HG03571 (cell line): ENCODE measurements around the gene DDX25.

Experiments used
- ATAC-seq: cut with Tn5 transposase; IDR thresholded peaks from one replicate; pipeline ENCODE4 v1.9.1; 2021; ENCODE audit not compliant: unreplicated experiment

DDX25 gene

DNA sequence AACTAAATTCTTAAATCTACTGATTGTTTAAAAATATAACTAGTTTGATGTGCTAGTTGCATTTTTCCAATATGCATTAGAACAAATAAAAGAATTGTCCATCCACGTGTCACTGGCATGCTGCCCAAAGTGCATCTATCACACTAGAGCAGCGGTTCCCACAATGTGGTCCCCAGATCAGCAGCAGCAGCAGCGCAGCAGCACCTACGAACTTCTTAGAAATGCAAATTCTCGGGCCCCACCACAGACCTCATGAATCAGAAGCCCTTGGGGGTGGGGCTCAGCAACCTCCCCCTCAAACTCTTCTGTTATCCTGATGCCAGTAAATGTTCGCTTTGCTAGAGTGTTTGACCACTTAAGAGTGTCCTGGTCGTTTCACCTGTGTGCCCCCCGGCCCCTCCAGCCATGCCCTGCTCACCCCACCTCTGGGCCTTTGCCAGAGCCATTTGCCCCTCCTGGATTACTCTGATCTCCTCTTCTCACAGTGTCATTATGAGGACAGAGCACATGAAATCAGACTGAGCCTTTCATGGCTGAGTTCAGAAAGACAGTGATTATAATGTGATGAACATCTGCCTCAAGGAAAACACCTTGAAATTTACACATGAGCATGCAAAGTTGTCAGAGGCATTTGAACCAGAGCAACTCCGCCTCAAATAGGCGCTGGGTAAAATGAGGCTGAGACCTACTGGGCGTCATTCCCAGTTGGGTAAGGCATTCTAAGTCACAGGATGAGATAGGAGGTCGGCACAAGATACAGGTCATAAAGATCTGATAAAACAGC lies 28.9 kb downstream of the DDX25 start:
- no peak for ATAC-seq

GRCh38 chr11:125934473-125934872 lies 30.2 kb downstream of the DDX25 start:
- ATAC-seq, result no peak

DNA sequence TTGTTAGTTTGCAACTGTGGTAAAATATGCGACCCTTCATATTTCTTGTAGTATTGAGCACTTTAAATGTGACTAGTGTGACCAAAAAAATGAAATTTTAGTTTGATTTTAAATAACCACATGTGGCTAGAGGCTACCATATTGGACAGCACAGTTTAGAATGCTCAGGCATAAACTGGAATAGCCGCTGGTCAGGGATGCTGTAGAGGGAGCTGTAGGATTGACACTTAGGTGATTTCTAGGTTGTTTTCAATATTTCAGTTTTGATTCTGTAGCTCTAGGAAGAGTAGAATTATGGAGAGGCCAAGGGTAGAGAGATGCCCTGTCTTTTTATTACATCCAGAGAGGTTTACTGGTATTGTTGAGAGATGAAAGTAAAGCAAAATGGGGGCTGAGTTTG lies 30.7 kb downstream of the DDX25 start:
- no peak for ATAC-seq

DNA sequence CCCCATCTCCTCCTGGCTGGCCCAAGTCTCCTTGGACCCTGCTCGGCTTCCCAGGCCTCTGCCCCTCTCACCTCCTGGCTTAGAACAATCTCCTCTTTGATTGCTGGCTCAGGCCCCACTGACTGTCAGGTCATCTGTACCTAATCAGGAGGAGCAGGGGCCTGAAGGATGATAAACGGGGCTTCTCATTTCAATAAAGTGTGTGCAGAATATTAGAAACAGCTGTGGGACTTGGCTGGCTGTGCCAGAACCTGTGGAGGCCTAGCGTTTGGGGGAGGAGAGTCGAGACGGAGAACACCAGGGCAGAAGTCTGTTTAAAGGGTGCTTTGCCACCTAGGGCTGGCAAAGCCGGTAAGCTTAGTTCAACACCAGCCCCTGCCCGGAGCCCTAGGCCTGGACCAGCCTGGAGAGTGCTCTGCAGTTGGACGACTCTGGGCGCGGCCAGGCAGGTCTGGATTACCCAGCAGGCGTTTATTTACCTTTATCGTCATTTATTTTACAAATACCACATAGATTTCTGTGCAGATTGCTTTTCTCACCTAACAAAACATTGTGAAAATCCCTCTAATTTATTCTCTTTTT lies 31.4 kb downstream of the DDX25 start:
- no peak for ATAC-seq

DNA sequence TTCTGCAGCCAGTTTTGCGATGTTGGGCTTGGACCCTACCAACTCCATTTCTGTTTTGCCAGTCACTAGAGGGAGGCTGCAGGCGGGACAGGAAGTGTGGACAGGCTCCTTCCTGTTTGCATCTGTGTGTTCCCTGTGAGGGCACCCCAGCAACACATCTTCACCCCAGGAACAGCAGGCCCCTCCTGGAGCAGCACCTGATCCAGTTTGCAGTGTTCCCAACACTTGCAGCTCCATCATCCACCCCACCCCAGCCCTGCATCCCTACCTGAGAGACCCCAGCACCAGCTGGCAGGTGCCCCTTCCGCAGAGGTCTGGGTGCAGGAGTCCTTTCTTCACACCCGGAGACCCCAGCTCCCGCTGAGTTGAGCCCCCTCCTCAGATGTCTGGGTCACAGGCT lies 34.1 kb downstream of the DDX25 start:
- ATAC-seq, result no peak

GRCh38 chr11:125939081-125939521 lies 34.8 kb downstream of the DDX25 start:
- no peak for ATAC-seq

DNA sequence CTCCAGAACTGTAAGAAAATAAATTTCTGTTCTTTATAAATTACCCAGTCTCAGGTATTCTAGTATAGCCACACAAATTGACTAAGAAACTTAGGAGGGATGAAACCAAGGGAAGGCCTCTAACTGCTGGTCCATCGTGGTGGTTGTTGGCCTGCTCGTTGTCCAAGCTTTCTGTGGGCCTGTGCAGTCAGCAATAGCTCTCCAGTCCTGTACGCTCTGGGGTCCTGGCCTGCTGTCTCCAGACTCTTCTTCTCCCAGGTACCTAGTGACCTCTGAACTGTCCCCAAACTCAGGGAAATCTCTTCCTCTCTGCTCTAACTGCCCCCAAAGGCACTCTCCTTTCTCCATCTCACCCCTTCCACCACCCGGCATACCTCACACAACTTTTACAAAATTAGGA lies 35.8 kb downstream of the DDX25 start:
- ATAC-seq, result no peak

DNA sequence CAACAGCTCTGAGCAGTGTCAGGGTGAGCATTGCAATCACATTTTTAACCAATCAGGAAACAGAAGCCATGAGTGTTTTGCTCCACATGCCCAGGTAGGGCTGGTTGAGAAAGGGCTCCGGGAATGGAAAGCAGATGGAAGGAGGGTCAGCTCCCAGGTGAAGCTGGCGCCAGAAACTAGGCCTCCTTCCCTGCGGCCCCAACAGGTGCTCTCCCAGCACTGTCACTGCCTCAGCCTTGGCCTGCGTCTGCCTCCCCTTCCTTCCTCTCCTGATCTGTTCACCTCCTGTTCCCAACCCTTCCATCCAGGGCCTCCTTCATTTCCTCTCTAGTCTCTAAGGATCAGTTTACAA lies 36.9 kb downstream of the DDX25 start:
- no peak for ATAC-seq

DNA sequence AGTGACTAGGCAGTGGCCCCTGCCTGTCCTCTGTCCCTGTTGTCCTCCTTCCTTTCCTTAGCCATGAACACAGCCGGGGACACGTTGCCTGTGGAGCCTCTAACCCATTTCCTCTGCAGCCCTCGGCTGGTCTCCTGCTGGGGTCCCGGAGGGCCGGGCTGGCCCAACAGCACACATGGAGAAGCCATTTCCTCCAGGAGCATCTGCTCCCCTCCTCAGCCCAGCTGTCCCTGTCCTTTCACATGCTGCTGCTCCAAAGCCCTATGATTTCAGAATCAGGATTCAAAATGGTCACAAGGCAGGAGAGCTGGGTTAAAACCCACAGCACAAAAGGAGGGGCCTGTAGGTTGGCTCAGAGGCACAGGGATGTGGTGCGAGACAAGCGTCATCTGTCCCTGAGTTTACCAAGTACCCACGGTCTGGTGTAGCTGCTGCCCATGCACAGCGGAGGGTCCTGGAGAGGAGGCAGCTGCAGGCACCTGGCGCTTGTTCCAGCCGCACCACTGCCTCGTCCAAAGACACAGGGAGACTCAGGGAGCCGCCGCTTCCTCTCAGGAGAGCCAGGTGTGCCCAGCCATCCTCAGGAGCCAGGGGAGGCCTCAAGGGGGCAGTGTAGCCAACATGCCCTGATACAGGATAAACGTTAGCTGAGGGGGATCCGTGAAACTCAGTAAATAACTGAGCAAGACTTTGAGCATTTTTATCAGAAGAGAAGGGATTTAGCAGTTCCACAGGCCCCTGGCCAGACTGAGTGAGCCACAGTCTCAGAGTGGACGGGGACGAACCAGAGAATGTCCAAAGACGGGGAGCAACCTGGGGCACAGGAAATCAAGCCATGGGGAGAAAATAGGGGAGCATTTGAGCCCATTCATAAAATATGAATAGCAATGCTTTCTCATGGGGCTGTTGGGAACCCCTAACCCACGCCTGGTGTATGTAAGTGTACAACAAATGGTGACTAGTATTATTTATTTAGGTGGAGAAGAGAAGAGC lies 37.6 kb downstream of the DDX25 start:
- no peak for ATAC-seq

GRCh38 chr11:125942771-125943428 lies 38.6 kb downstream of the DDX25 start:
- ATAC-seq, result no peak

DNA sequence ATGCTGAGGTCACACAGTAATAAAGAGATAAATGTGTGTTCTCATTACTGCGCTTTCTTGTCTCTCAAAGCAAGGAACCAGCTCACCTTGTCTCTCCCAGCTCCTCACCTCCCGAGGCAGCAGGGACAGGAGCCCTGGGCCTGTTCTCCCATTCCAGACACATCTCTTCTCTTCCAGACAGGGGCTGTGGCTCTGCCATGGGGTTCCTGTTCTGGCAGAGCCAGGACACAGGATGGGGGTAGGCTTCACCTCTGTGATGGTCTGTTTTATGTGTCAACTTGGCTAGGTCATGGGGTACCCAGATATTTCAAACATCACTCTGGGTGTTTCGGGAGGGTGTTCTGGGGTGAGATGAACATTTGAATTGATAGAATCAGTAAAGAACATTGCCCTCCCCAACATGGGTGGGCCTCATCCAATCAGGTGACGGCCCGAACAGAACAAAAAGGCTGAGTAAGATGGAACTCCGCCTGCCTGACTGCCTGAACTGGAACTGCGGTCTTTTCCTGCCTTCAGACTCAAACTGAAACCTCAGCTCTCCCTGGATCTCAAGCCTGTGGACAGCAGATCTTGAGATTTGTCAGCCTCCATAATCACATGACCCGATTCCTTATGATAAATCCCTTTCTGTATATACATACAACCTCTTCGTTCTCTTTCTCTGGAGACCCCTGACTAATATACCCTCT lies 39.5 kb downstream of the DDX25 start:
- no peak for ATAC-seq

DNA sequence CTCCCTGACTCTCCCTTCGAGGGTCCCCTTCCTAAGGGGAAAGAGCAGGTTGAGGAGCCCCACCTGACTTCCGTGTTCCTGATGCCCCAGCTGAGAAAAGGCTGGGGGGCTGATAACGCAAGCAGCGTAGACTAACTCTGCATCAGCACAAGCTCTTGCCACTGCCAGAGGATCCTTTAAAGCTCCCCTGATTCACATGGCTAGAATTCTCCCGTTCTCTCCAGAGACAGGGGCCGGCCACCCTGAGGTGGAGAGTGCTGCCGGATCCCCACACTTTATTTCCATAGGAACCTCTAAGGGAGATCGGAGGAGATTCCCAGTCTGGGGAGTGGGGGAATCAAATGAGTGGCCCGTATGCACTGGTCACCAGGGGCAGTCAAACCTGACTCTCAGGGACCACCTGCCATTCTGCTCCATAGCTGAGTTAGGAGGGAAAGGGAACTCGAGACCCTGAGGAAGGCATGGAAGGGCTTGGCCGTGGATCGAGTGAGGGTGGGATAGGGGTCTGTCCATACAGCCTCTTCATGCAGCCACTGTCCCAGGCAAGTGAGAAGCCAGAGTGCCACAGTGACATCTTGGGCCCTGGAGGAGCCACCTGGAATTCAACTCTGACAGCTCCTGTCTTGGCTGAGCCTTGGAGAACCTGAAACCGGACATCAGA lies 40.2 kb downstream of the DDX25 start:
- no peak for ATAC-seq

DNA sequence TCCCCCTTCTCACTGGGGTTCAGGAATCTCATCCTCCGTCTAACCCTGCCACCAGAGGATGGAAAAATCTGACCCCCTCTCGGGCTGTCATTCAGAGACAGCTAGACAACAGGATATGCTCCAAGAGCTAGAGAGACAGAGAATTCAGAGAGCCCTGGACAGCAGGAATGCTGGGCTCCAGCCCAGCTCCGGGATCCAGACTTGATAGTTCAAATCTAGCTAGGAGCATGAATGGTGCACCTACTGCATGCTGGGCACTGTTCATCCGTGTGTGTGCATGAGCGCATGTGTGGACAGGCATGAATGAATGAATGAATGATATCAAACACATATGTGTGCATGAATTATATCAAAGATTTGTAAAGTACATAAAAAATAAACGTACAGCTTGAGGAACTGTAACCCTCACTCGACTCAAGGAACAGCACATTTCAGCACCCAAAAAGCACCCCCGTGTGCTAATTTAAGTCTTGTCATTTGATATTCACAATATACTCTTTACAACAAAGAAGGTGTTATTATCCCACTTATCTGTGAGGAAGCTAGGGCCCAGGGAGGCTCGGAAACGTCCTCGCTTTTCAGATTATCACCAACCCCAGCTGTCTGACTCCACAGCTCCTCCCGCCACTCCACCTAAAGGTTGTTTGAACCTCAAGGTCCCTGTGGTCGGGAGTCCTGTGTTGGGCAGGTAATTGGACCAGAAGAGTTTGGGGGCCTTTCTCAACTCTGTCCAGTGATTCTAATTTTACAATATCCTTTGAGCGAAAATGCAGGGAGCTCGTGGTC lies 40.9 kb downstream of the DDX25 start:
- ATAC-seq, result no peak

DNA sequence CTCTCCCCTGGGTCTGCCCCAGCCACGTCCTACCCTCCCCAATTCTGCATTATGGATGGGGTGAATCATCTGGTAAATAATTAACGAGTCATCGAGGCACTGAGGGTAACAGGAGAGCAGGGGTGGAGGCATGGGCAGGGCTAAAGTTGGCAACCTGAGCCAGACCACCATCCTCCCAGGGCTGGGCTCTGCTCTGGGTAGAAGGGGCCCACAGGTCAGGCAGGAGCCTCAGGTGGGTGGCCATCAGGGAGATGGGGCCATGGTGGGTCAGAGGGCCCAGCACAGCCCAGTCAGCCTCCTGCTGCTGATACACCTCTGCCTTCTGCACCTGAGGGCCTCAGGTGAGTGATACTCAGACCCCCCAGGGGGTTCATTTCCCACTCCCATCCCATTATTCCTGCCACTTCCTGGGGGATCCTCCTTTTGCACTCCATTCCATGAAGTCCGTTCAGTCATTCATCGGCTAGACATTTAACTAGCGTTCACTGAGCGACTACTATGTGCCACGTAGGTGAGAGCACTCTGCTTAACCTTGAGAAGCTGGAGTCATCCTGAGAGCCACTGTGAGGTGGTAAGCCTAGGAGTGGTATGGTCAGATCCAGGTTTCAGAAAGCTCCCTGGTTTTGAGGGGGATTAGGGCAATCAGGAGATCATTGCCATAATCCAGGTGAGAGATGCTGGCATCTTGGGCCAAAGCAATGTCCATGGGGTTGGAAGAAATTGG lies 41.7 kb downstream of the DDX25 start, which contains the start of gene VSIG10L2:
Gene VSIG10L2 (plus strand): TSS at position 248 of the 724 bp plus-strand sequence. CDS start 12 bp downstream, at position 260.
- ATAC-seq, result no peak

- no peak for ATAC-seq
Measured at GRCh38 chr11:125946712-125947418, 42.6 kb downstream of the DDX25 start.

GRCh38 chr11:125947419-125948277 lies 43.3 kb downstream of the DDX25 start:
- no peak for ATAC-seq
